ENCODE results near the gene WNT16. TPM values are rescaled to one million over a fixed set of nuclear protein-coding genes. Genes with fewer than 3 reads are reported as not detected.

The WNT16 gene
- total and polyA plus RNA-seq, 12 donors: 0.06 to 0.19 (median 0.09) TPM; not detected in 4

DNA sequence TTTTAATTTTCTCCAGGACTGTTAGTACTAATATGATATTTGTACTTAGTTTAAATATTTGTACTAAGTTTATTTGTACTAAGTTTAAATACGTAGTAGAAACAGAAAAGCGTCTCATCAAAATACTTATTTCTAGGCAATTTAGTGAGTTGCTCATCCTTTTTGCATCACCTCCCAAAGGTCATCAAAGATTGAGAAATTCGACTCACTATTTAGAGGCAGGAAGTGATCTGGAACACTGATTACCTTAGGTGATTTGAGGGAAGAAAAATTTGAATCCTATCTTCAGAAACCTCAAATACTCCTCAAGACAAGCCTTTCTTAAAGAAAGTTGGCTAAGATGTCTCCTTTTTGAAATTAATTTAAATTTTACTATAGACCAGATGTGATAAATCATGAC is 14.5 kb downstream of the WNT16 start:
- TF ChIP-seq, protein P1, sequence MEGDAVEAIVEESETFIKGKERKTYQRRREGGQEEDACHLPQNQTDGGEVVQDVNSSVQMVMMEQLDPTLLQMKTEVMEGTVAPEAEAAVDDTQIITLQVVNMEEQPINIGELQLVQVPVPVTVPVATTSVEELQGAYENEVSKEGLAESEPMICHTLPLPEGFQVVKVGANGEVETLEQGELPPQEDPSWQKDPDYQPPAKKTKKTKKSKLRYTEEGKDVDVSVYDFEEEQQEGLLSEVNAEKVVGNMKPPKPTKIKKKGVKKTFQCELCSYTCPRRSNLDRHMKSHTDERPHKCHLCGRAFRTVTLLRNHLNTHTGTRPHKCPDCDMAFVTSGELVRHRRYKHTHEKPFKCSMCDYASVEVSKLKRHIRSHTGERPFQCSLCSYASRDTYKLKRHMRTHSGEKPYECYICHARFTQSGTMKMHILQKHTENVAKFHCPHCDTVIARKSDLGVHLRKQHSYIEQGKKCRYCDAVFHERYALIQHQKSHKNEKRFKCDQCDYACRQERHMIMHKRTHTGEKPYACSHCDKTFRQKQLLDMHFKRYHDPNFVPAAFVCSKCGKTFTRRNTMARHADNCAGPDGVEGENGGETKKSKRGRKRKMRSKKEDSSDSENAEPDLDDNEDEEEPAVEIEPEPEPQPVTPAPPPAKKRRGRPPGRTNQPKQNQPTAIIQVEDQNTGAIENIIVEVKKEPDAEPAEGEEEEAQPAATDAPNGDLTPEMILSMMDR (IDR thresholded peaks at IDR 0.05): no peak
- TF ChIP-seq POLR2A (IDR thresholded peaks at IDR 0.05): no peak
- no peaks in the 10 kb centered on the region for H3K9me3 ChIP-seq (replicated peaks in 1 of 3)
- DNase-seq: no peak
- H3K4me1 ChIP-seq (replicated peaks in 1 of 2): peaks cover 0 to 7% of the 10 kb centered on the region in 2 donors
- no peak overlapping the region for H3K4me3 ChIP-seq
- no peaks in the 10 kb centered on the region for H3K36me3 ChIP-seq (replicated peaks in 1 of 2)
- H3K27ac ChIP-seq: no peak overlapping the region
- 77 to 83% (median 80%) methylated on average over 3 of the region's 3 CpGs for WGBS, 4 donors
- H3K27me3 ChIP-seq: no peaks in the 10 kb centered on the region
- intact Hi-C loops (cut with DNase I): no loop called here

DNA sequence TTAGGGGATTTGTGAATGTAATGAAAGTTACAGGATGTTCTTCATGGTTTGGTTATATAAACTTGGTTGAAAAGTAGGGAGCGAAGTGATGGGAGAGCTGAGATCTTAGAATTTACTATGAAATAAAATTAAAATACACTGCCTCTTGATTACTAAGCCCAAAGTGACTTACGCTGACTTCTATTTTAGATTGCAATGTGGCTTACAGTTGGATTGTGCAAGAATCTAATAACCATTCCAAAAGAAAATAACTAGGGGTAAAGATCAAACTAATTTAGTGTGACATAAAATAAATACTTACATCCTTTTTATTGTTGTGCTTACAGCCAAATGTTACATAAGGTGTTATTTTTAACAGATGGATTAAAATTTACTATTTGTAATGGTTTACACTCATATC is 15.3 kb downstream of the WNT16 start:
- Histone ChIP-seq H3K4me1 (replicated peaks in 1 of 2) (peaks cover 0 to 7% of the 10 kb centered on the region in 2 donors), H3K4me3 (no peak overlapping the region), H3K27ac (no peak overlapping the region), H3K27me3 (no peaks in the 10 kb centered on the region), H3K36me3 (replicated peaks in 1 of 2) (no peaks in the 10 kb centered on the region), H3K9me3 (replicated peaks in 1 of 3) (no peaks in the 10 kb centered on the region)
- TF ChIP-seq, protein P1 (IDR thresholded peaks at IDR 0.05): no peak
- no peak for TF ChIP-seq POLR2A (IDR thresholded peaks at IDR 0.05)
- WGBS, 4 donors: 87 to 91% (median 89%) methylated on average over 2 of the region's 2 CpGs
- intact Hi-C loops (cut with DNase I): no loop called here
- no peak for DNase-seq

DNA sequence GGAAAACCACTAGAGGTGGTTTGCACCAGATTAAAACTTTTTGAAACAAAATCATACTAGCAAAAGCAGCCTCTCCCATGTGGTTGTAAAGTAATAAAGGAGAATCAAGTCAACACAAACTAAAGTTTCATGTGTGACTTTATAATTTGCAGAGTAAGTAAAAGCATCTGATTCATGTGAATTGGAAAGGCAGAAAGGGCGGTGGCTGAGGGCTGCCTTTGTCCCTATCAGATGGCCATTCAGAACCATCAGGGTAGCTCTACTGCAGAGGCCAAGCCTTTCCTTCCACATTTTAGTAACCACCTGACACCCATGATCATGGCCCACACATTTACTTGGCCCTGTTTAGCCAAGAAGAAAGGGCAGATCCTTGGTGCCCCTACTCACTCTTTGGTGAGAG is 15.7 kb downstream of the WNT16 start:
- WGBS, 4 donors: 89 to 100% (median 93%) methylated on average over 1 of the region's 1 CpG
- H3K27me3 ChIP-seq: no peaks in the 10 kb centered on the region
- intact Hi-C loops (cut with DNase I): no loop called here

DNA sequence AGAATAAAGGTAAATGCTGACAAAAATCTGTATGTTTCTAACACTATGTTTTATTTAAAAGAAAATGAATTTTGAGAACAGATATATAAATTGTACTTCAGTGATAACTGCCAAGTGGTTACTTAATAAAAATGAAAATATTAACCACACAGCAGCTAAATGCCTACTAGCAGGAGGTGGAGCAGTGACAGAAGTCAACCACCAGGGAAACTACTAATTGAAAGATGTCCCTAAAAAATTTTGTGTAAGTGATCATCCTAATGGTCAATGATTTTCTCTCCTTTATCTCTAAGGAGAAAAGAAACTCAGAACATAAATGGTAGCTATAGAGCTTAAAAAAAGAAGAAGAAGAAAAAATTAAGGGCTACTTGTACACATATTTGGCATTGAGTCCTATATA is 22.9 kb downstream of the WNT16 start:
- Histone ChIP-seq H3K4me1 (replicated peaks in 1 of 2) (no peaks in the 10 kb centered on the region), H3K27me3 (no peaks in the 10 kb centered on the region), H3K27ac (no peak overlapping the region), H3K4me3 (no peak overlapping the region), H3K36me3 (replicated peaks in 1 of 2) (peaks cover 0 to 4% of the 10 kb centered on the region in 2 donors), H3K9me3 (replicated peaks in 1 of 3) (no peaks in the 10 kb centered on the region)
- no peak for TF ChIP-seq POLR2A (IDR thresholded peaks at IDR 0.05)
- TF ChIP-seq, protein P1 (IDR thresholded peaks at IDR 0.05): no peak
- intact Hi-C loops (cut with DNase I): no loop called here
- no peak for DNase-seq

More for the DNA sequence above, 15.7 kb downstream of the WNT16 start:
- Histone ChIP-seq H3K36me3 (replicated peaks in 1 of 2) (no peaks in the 10 kb centered on the region), H3K9me3 (replicated peaks in 1 of 3) (no peaks in the 10 kb centered on the region), H3K4me1 (replicated peaks in 1 of 2) (peaks cover 0 to 7% of the 10 kb centered on the region in 2 donors), H3K27ac (no peak overlapping the region), H3K4me3 (no peak overlapping the region)
- no peak for DNase-seq
- TF ChIP-seq POLR2A (IDR thresholded peaks at IDR 0.05): no peak
- TF ChIP-seq, protein P1 (IDR thresholded peaks at IDR 0.05): no peak

Data from adrenal gland (tissue), 12 donors.